NCI-H748 (cell line): ENCODE data around the gene OR5AU1.
"Not testable (repeated sequence)": the region's sequence is repeated elsewhere in the genome, so short reads cannot be mapped to it uniquely, and the experiment has no call there.

ENCODE experiments used
- DNase-seq: peaks from one replicate; lab custom pipeline; 2025; ENCODE audit not compliant: unreplicated experiment; lab: John Stamatoyannopoulos, UW

The OR5AU1 gene

GRCh38 chr14:21171128-21171527, 15.3 kb upstream of the OR5AU1 start:
- DNase-seq, result no peak

GRCh38 chr14:21169573-21169972, 13.7 kb upstream of the OR5AU1 start:
- no peak for DNase-seq

GRCh38 chr14:21168055-21168454, 12.2 kb upstream of the OR5AU1 start:
- DNase-seq, result no peak

- DNase-seq, result not testable (repeated sequence)
Measured at GRCh38 chr14:21165670-21166069, 9.8 kb upstream of the OR5AU1 start.

- not testable (repeated sequence) for DNase-seq
Measured at GRCh38 chr14:21165002-21165605, 9.2 kb upstream of the OR5AU1 start.

GRCh38 chr14:21163871-21164291, 8.0 kb upstream of the OR5AU1 start:
- DNase-seq, result no peak

GRCh38 chr14:21162081-21162480, 6.2 kb upstream of the OR5AU1 start:
- no peak for DNase-seq

- DNase-seq, result no peak
Measured at GRCh38 chr14:21160061-21160610, 4.3 kb upstream of the OR5AU1 start.

GRCh38 chr14:21158175-21158574, 2.3 kb upstream of the OR5AU1 start:
- not testable (repeated sequence) for DNase-seq

GRCh38 chr14:21149641-21150367, 6.1 kb downstream of the OR5AU1 start:
- DNase-seq, result no peak

- no peak for DNase-seq
Measured at GRCh38 chr14:21145437-21145836, 10.4 kb downstream of the OR5AU1 start.

GRCh38 chr14:21142357-21142756, 13.5 kb downstream of the OR5AU1 start:
- no peak for DNase-seq

- DNase-seq, result peak; percentile 26
Measured at GRCh38 chr14:21136024-21136423, 19.8 kb downstream of the OR5AU1 start.

GRCh38 chr14:21133901-21134300, 22.0 kb downstream of the OR5AU1 start:
- DNase-seq, result no peak

- DNase-seq, result no peak
Measured at GRCh38 chr14:21123429-21123828, 32.4 kb downstream of the OR5AU1 start.

- no peak for DNase-seq
Measured at GRCh38 chr14:21121122-21121521, 34.7 kb downstream of the OR5AU1 start.

- no peak for DNase-seq
Measured at GRCh38 chr14:21120686-21121085, 35.2 kb downstream of the OR5AU1 start.

GRCh38 chr14:21118933-21119332, 36.9 kb downstream of the OR5AU1 start:
- no peak for DNase-seq

GRCh38 chr14:21113369-21113768, 42.5 kb downstream of the OR5AU1 start:
- no peak for DNase-seq

- no peak for DNase-seq
Measured at GRCh38 chr14:21112255-21112654, 43.6 kb downstream of the OR5AU1 start.

GRCh38 chr14:21109377-21110138, 46.3 kb downstream of the OR5AU1 start:
- peak; percentile 27 for DNase-seq

GRCh38 chr14:21108791-21109190, 47.1 kb downstream of the OR5AU1 start:
- DNase-seq, result no peak
